ENCODE measurements around the gene NRXN3.

GRCh38 chr14:79525416-79525815 lies 1355.2 kb downstream of the NRXN3 start:
- TF ChIP-seq POLR2A (IDR thresholded peaks at IDR 0.05) = no peak
- TF ChIP-seq, protein P1, sequence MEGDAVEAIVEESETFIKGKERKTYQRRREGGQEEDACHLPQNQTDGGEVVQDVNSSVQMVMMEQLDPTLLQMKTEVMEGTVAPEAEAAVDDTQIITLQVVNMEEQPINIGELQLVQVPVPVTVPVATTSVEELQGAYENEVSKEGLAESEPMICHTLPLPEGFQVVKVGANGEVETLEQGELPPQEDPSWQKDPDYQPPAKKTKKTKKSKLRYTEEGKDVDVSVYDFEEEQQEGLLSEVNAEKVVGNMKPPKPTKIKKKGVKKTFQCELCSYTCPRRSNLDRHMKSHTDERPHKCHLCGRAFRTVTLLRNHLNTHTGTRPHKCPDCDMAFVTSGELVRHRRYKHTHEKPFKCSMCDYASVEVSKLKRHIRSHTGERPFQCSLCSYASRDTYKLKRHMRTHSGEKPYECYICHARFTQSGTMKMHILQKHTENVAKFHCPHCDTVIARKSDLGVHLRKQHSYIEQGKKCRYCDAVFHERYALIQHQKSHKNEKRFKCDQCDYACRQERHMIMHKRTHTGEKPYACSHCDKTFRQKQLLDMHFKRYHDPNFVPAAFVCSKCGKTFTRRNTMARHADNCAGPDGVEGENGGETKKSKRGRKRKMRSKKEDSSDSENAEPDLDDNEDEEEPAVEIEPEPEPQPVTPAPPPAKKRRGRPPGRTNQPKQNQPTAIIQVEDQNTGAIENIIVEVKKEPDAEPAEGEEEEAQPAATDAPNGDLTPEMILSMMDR (IDR thresholded peaks at IDR 0.05) = no peak

All from heart left ventricle (tissue), 13 donors.